Stimulated activated CD4-positive, alpha-beta T cell treated with anti-CD3 and anti-CD28 coated beads, Interleukin-2, amount 100 ng/mL, for 48 hours (primary cell): Measurements from ENCODE around the gene FOXD2.
A peak's percentile ranks its signal among the peaks of the same experiment; 100 is the strongest.

Source experiments
- DNase-seq, 2 donors: peaks; one replicate each; pipeline ENCODE4 v3.0.0-alpha.2; 2020

FOXD2 gene

GRCh38 chr1:47417170-47418044, 20.4 kb upstream of the FOXD2 start:
- DNase-seq: no peak

GRCh38 chr1:47418122-47418521, 19.7 kb upstream of the FOXD2 start:
- DNase-seq: no peak

- no peak for DNase-seq
Observed at GRCh38 chr1:47418681-47419325, 19.0 kb upstream of the FOXD2 start.

GRCh38 chr1:47420547-47420946, 17.3 kb upstream of the FOXD2 start:
- no peak for DNase-seq

GRCh38 chr1:47423872-47424271, 14.0 kb upstream of the FOXD2 start:
- DNase-seq: no peak

- DNase-seq: peak in 1 of 2 donors; percentile 19
Observed at GRCh38 chr1:47424336-47424982, 13.4 kb upstream of the FOXD2 start.

GRCh38 chr1:47431534-47431933, 6.3 kb upstream of the FOXD2 start:
- no peak for DNase-seq

GRCh38 chr1:47432071-47433036, 5.5 kb upstream of the FOXD2 start:
- DNase-seq: peak; percentile 60 to 61

GRCh38 chr1:47433037-47433421, 4.8 kb upstream of the FOXD2 start:
- DNase-seq: no peak

GRCh38 chr1:47433477-47434050, 4.3 kb upstream of the FOXD2 start:
- DNase-seq: no peak

GRCh38 chr1:47434051-47434842, 3.6 kb upstream of the FOXD2 start:
- no peak for DNase-seq

GRCh38 chr1:47435506-47436303, 2.1 kb upstream of the FOXD2 start:
- no peak for DNase-seq

GRCh38 chr1:47436304-47436978, 1.4 kb upstream of the FOXD2 start:
- DNase-seq: peak; percentile 82

GRCh38 chr1:47436979-47437446, 831 bp upstream of the FOXD2 start:
- DNase-seq: no peak

GRCh38 chr1:47438165-47439016, 547 bp downstream of the FOXD2 start:
- peak in 1 of 2 donors; percentile 15 for DNase-seq

- DNase-seq: no peak
Observed at GRCh38 chr1:47439017-47439818, 1.4 kb downstream of the FOXD2 start.

- no peak for DNase-seq
Observed at GRCh38 chr1:47439819-47440598, 2.2 kb downstream of the FOXD2 start.
